Type B pancreatic cell (in vitro differentiated cells): ENCODE measurements around the gene SLC4A5. TPM values are rescaled to one million over a fixed set of nuclear protein-coding genes. Genes with fewer than 3 reads are reported as not detected.

ENCODE experiments used
- DNase-seq: peaks from one replicate; pipeline ENCODE4 v3.0.0; 2021; ENCODE audit warnings: mixed read lengths; ENCODE audit not compliant: unreplicated experiment; ENCODE audit errors: extremely low spot score
- H3K27ac Mint-ChIP-seq: 2 replicates; pipeline ENCODE4 v1.8.0; 2021; ENCODE audit warnings: mild to moderate bottlenecking, mixed read lengths
- H3K27me3 Mint-ChIP-seq: 2 replicates; pipeline ENCODE4 v1.8.0; 2021; ENCODE audit warnings: mixed read lengths
- H3K36me3 Mint-ChIP-seq: 2 replicates; pipeline ENCODE4 v1.8.0; 2021; ENCODE audit warnings: mixed read lengths
- H3K4me1 Mint-ChIP-seq: one replicate; pipeline ENCODE4 v1.8.0; 2021; ENCODE audit warnings: mixed read lengths; ENCODE audit not compliant: unreplicated experiment
- H3K4me3 Mint-ChIP-seq: 2 replicates; pipeline ENCODE4 v1.8.0; 2021; ENCODE audit warnings: mild to moderate bottlenecking, mixed read lengths
- H3K9me3 Mint-ChIP-seq: 2 replicates; pipeline ENCODE4 v1.8.0; 2021; ENCODE audit warnings: mixed read lengths
- CTCF ChIP-seq: fragments of 200-600 bp; sonication (generic); conservative IDR thresholded peaks from 2 replicates; pipeline ENCODE4 v1.5.0; 2021; ENCODE audit warnings: antibody characterized with exemption, mild to moderate bottlenecking
- total RNA-seq: library from RNA; stranded (reverse); gene quantifications from 2 replicates; pipeline ENCODE4 v1.2.1, GENCODE V29; 2021; ENCODE audit warnings: low replicate concordance

Gene SLC4A5
- total RNA-seq, 1 donor from 2014 or later = 6.4 TPM

- no peak for TF ChIP-seq CTCF
- no peaks in the 10 kb centered on the region for H3K4me1 Mint-ChIP-seq
Measured at GRCh38 chr2:74244286-74244685, 98.9 kb downstream of the SLC4A5 start.

GRCh38 chr2:74242354-74243071 is 100.7 kb downstream of the SLC4A5 start:
- Mint-ChIP-seq H3K27ac (no peak overlapping the region), H3K4me3 (no peak overlapping the region), H3K27me3 (no peaks in the 10 kb centered on the region), H3K4me1 (no peaks in the 10 kb centered on the region), H3K36me3 (no peaks in the 10 kb centered on the region), H3K9me3 (no peaks in the 10 kb centered on the region)
- no peak for DNase-seq
- TF ChIP-seq CTCF = no peak

More at GRCh38 chr2:74244286-74244685, 98.9 kb downstream of the SLC4A5 start:
- no peaks in the 10 kb centered on the region for H3K36me3 Mint-ChIP-seq
- H3K4me3 Mint-ChIP-seq = no peak overlapping the region
- no peak for DNase-seq
- no peak overlapping the region for H3K27ac Mint-ChIP-seq
- H3K9me3 Mint-ChIP-seq = no peaks in the 10 kb centered on the region
- H3K27me3 Mint-ChIP-seq = no peaks in the 10 kb centered on the region

DNA sequence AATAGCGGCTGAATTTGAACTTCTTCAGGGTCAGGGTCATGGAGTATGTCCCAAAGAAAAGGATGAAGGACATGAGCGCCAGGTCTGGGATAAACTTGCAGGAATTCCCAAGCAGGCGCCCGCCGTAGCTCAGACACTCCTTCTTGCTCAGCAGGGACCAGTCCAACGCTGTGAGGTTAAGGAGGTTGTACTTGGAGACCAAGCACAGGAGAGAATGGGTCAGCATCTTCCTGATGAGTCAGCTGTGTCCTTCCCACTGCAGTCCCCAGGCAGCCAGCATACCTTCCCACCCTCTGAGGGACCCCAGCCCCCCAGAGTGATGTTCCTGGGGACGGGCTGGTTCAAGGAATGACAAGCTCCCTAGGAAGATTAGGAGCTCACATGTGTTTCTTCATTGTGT is 103.9 kb downstream of the SLC4A5 start:
- H3K4me1 Mint-ChIP-seq = no peaks in the 10 kb centered on the region

GRCh38 chr2:74238879-74239278 is 104.3 kb downstream of the SLC4A5 start:
- Mint-ChIP-seq H3K27me3 (no peaks in the 10 kb centered on the region), H3K36me3 (no peaks in the 10 kb centered on the region), H3K27ac (no peak overlapping the region), H3K9me3 (no peaks in the 10 kb centered on the region), H3K4me3 (no peak overlapping the region), H3K4me1 (no peaks in the 10 kb centered on the region)
- TF ChIP-seq CTCF = no peak
- no peak for DNase-seq

More for the DNA sequence above, 103.9 kb downstream of the SLC4A5 start:
- H3K27ac Mint-ChIP-seq = no peak overlapping the region
- no peaks in the 10 kb centered on the region for H3K9me3 Mint-ChIP-seq
- no peak overlapping the region for H3K4me3 Mint-ChIP-seq
- TF ChIP-seq CTCF = no peak
- DNase-seq = no peak
- no peaks in the 10 kb centered on the region for H3K27me3 Mint-ChIP-seq
- H3K36me3 Mint-ChIP-seq = no peaks in the 10 kb centered on the region

- Mint-ChIP-seq H3K36me3 (no peaks in the 10 kb centered on the region), H3K4me1 (no peaks in the 10 kb centered on the region), H3K27me3 (no peaks in the 10 kb centered on the region), H3K4me3 (no peak overlapping the region), H3K27ac (no peak overlapping the region), H3K9me3 (no peaks in the 10 kb centered on the region)
- TF ChIP-seq CTCF = no peak
- no peak for DNase-seq
Measured at GRCh38 chr2:74235041-74235440, 108.2 kb downstream of the SLC4A5 start.
